Smooth muscle cell (in vitro differentiated cells): ENCODE data around the gene FAAP20. TPM values are rescaled to one million over a fixed set of nuclear protein-coding genes. Genes with fewer than 3 reads are reported as not detected.

Source experiments
- DNase-seq: peaks from one replicate; lab custom pipeline; 2025; ENCODE audit not compliant: unreplicated experiment; lab: John Stamatoyannopoulos, UW
- H2AFZ ChIP-seq: fragments of 200-600 bp; sonication (generic); 2 replicates; pipeline ENCODE4 v1.6.0; 2016; ENCODE audit warnings: antibody characterized with exemption, low read depth, mild to moderate bottlenecking
- H3F3A ChIP-seq: fragments of 200-600 bp; sonication (generic); 2 replicates; pipeline ENCODE4 v1.6.0; 2017; ENCODE audit warnings: antibody characterized with exemption, low read depth
- H3K27ac ChIP-seq: fragments of 200-600 bp; sonication (generic); 2 replicates; pipeline ENCODE4 v1.5.1; 2016; ENCODE audit warnings: low read depth, mild to moderate bottlenecking
- H3K27me3 ChIP-seq: fragments of 200-600 bp; sonication (generic); 2 replicates; pipeline ENCODE4 v1.6.1; 2016; ENCODE audit warnings: low read depth, mild to moderate bottlenecking
- H3K36me3 ChIP-seq: fragments of 200-600 bp; sonication (generic); 2 replicates; pipeline ENCODE4 v1.5.1; 2016; ENCODE audit warnings: low read depth
- H3K4me1 ChIP-seq: fragments of 200-600 bp; sonication (generic); 2 replicates; pipeline ENCODE4 v1.5.1; 2016; ENCODE audit warnings: low read depth
- H3K4me2 ChIP-seq: fragments of 200-600 bp; sonication (generic); 2 replicates; pipeline ENCODE4 v1.6.0; 2016; ENCODE audit warnings: mild to moderate bottlenecking
- H3K4me3 ChIP-seq: fragments of 200-600 bp; sonication (generic); 2 replicates; pipeline ENCODE4 v1.5.1; 2016; ENCODE audit warnings: mild to moderate bottlenecking
- H3K79me2 ChIP-seq: fragments of 200-600 bp; sonication (generic); 2 replicates; pipeline ENCODE4 v1.6.0; 2016; ENCODE audit warnings: low read depth, mild to moderate bottlenecking
- H3K9ac ChIP-seq: fragments of 200-600 bp; sonication (generic); 2 replicates; pipeline ENCODE4 v1.6.0; 2016; ENCODE audit warnings: low read depth
- H3K9me3 ChIP-seq: fragments of 200-600 bp; sonication (generic); replicated peaks from 2 replicates; pipeline ENCODE4 v1.5.1; 2016; ENCODE audit warnings: low read depth
- H4K20me1 ChIP-seq: fragments of 200-600 bp; sonication (generic); 2 replicates; pipeline ENCODE4 v1.6.0; 2016; ENCODE audit warnings: low read depth
- WGBS: methylation state at CpG from one replicate; pipeline ENCODE4 v1.1.7; 2016; ENCODE audit warnings: low lambda C conversion rate; 5-methylcytosine and 5-hydroxymethylcytosine counted together
- polyA plus RNA-seq: library from polyadenylated mRNA; unstranded; fragments of >200 nt; fragmentation: Nextera tagmentation; extraction: Ambion mirVana; gene quantifications from 2 replicates; pipeline ENCODE4 v1.2.1, GENCODE V29; 2016
- total RNA-seq: library from RNA; depleted of rRNA; stranded (reverse); fragments of >200 nt; gene quantifications from 2 replicates; pipeline ENCODE4 v1.2.3, GENCODE V29; 2014
- TF ChIP-seq, protein P1 (sequence below): fragments of 200-600 bp; sonication (generic); IDR thresholded peaks from 2 replicates; pipeline ENCODE4 v1.5.1; 2017; ENCODE audit warnings: borderline replicate concordance, mild to moderate bottlenecking, antibody characterized with exemption; ENCODE audit not compliant: insufficient read depth, poor library complexity, severe bottlenecking

The FAAP20 gene
- total and polyA plus RNA-seq, 2 experiments from 2014 or later = 33.1 to 162 TPM

DNA sequence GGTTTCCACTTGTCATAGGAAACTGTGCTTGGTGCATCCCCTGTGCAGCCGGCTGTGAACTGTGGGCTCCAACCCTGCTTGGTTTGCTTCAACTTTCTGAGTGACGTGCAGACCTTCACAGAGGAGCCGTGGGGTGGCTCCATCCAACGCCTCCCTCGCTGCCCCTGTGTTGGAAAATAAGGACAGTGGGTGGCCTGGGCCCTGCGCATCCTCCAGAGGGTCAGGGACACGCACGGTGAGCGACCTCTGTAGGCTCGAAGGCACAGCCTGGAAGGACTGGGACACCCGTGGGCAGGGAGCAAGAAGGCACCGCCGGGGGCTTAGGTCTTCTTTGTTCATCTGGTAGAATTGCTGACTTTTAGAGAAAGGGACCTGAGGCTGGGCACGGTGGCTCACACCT, 6.5 kb upstream of the FAAP20 start:
- H3K27me3 ChIP-seq = no peaks in the 10 kb centered on the region
- DNase-seq = no peak
- no peak overlapping the region for H3K4me3 ChIP-seq
- peaks cover 5% of the 10 kb centered on the region for H3F3A ChIP-seq
- H3K9ac ChIP-seq = no peak overlapping the region
- no peaks in the 10 kb centered on the region for H4K20me1 ChIP-seq
- TF ChIP-seq, protein P1, sequence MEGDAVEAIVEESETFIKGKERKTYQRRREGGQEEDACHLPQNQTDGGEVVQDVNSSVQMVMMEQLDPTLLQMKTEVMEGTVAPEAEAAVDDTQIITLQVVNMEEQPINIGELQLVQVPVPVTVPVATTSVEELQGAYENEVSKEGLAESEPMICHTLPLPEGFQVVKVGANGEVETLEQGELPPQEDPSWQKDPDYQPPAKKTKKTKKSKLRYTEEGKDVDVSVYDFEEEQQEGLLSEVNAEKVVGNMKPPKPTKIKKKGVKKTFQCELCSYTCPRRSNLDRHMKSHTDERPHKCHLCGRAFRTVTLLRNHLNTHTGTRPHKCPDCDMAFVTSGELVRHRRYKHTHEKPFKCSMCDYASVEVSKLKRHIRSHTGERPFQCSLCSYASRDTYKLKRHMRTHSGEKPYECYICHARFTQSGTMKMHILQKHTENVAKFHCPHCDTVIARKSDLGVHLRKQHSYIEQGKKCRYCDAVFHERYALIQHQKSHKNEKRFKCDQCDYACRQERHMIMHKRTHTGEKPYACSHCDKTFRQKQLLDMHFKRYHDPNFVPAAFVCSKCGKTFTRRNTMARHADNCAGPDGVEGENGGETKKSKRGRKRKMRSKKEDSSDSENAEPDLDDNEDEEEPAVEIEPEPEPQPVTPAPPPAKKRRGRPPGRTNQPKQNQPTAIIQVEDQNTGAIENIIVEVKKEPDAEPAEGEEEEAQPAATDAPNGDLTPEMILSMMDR = no peak
- no peak overlapping the region for H3K27ac ChIP-seq
- no peak overlapping the region for H3K4me2 ChIP-seq
- H3K9me3 ChIP-seq = no peaks in the 10 kb centered on the region
- peaks cover 10% of the 10 kb centered on the region for H3K4me1 ChIP-seq
- 92% methylated on average over 14 of the region's 14 CpGs for WGBS
- H3K36me3 ChIP-seq = no peaks in the 10 kb centered on the region
- peaks cover 14% of the 10 kb centered on the region for H3K79me2 ChIP-seq
- no peak overlapping the region for H2AFZ ChIP-seq

DNA sequence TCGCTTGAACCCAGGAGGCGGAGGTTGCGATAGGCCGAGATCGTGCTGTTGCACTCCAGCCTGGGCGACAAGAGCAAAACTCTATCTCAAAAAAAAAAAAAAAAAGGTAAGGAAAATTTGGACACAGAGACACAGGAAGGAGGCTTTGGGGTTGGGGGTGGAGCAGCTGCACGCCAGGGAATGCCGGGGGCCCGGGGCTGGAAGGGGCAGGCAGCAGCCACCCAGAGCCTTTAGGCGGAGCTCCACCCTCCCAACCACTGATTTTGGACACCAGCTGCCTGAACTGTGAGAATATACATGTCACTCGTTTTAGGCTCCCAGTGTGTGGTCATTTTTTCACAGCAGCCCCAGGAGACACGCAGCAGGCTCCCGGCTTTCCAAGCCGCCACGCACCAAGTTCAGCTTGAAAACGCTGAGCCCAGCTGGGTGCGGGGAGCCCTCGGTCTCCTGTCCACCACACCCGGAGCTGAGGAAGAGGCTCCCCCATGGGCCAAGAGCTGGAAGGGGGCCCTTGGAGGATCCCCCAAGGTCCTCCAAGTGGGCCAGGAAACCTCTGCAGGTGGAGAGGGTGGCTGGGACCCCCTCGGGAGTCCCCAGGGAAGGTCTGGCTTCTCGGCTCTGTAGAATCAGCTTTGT, 5.9 kb upstream of the FAAP20 start:
- H3K79me2 ChIP-seq = peaks cover 14% of the 10 kb centered on the region
- 83% methylated on average over 21 of the region's 21 CpGs for WGBS
- H2AFZ ChIP-seq = no peak overlapping the region
- no peaks in the 10 kb centered on the region for H3K9me3 ChIP-seq
- no peaks in the 10 kb centered on the region for H3K36me3 ChIP-seq
- H3K27ac ChIP-seq = no peak overlapping the region
- no peak overlapping the region for H3K4me3 ChIP-seq
- peaks cover 8% of the 10 kb centered on the region for H3K4me1 ChIP-seq
- H3K9ac ChIP-seq = no peak overlapping the region
- TF ChIP-seq, protein P1 = no peak
- no peak for DNase-seq
- no peaks in the 10 kb centered on the region for H3F3A ChIP-seq
- H3K4me2 ChIP-seq = peak overlapping the region; percentile 92
- no peaks in the 10 kb centered on the region for H3K27me3 ChIP-seq
- no peaks in the 10 kb centered on the region for H4K20me1 ChIP-seq

DNA sequence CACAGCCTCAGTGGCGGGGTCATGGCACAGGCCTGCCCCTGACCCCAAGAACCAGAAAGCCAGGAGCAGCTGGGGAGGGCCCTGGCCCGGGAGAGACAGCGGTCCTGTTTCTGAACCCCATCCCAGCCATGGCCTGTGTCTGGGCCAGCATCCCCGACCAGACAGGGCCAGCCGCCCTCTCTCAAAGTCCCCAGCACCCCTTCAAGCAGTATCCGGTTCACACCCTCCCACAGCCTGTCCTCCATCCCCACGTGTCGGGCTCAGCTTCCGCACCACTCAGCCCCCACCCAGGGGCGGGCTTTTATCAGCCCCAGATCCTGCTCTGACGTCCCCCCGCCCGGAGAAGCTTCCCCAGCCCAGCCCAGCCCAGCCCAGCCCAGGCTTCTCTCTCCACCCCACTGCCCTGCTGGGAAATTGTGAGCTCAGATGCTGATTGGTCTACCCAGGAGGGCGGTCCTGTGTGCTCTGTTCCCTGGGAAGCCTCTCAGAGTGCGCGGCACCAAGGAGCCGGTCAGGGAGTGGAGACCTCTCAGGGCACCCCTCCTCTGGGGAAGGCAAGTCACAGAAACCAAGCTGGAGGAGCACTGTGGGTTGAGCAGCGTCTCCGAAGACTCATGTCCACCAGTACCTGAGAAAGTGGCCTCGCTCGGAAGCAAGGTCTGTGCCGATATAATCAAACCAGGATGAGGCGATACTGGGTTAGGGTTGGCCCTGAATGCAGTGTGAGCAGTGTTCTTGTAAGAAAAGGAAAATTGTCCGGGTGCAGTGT, 4.7 kb upstream of the FAAP20 start:
- H3K79me2 ChIP-seq = peaks cover 14% of the 10 kb centered on the region
- TF ChIP-seq, protein P1 = no peak
- H3K9me3 ChIP-seq = no peaks in the 10 kb centered on the region
- H3K4me2 ChIP-seq = peak overlapping the region; percentile 92
- no peaks in the 10 kb centered on the region for H3F3A ChIP-seq
- no peaks in the 10 kb centered on the region for H3K27me3 ChIP-seq
- DNase-seq = peak; percentile 59
- peak overlapping the region; percentile 56 for H3K4me3 ChIP-seq
- no peaks in the 10 kb centered on the region for H3K36me3 ChIP-seq
- H4K20me1 ChIP-seq = no peaks in the 10 kb centered on the region
- H2AFZ ChIP-seq = peak overlapping the region; percentile 90
- WGBS = 28% methylated on average over 21 of the region's 24 CpGs
- no peak overlapping the region for H3K9ac ChIP-seq
- peak overlapping the region; percentile 5 for H3K27ac ChIP-seq
- H3K4me1 ChIP-seq = peaks cover 8% of the 10 kb centered on the region
